ENCODE measurements around the gene LELP1.
"Not testable (repeated sequence)": the region's sequence is repeated elsewhere in the genome, so short reads cannot be mapped to it uniquely, and the experiment has no call there.

The LELP1 gene

DNA sequence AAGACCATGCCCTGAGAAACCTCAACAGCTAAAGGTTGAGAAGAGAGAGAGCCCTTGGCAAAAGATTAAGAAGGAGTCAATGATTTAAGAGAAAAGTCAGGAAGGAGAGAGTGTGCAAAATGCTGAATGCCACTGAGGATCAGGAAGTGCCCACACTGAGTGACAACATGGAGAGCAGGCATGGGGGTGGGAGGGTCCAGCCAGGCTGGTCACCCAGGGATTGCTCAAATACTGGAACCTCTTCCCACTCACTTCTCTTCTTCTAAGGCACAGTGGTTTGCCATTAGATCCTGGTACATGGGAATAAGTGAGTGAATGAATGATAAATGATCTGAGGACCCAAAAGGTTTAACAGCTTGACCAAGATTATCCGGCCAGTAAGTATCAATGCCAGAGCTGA is 25.3 kb downstream of the LELP1 start:
- no CpG with 5 or more reads among the region's 1 CpG for WGBS (ENCODE audit: insufficient coverage, insufficient read length)
- Histone ChIP-seq H3K36me3 (ENCODE audit: control insufficient read depth, insufficient read depth, low read length) (no peaks in the 10 kb centered on the region), H3K4me3 (ENCODE audit: low read length) (no peak overlapping the region), H3K9me3 (ENCODE audit: control insufficient read depth, insufficient read depth, low read length) (no peaks in the 10 kb centered on the region), H3K4me1 (ENCODE audit: control insufficient read depth, insufficient read depth, low read length) (no peaks in the 10 kb centered on the region), H3K27me3 (ENCODE audit: control insufficient read depth, insufficient read depth, low read length) (no peaks in the 10 kb centered on the region), H3K27ac (ENCODE audit: low read length) (no peak overlapping the region)
- DNase-seq (ENCODE audit: low read depth, low spot score): no peak

DNA sequence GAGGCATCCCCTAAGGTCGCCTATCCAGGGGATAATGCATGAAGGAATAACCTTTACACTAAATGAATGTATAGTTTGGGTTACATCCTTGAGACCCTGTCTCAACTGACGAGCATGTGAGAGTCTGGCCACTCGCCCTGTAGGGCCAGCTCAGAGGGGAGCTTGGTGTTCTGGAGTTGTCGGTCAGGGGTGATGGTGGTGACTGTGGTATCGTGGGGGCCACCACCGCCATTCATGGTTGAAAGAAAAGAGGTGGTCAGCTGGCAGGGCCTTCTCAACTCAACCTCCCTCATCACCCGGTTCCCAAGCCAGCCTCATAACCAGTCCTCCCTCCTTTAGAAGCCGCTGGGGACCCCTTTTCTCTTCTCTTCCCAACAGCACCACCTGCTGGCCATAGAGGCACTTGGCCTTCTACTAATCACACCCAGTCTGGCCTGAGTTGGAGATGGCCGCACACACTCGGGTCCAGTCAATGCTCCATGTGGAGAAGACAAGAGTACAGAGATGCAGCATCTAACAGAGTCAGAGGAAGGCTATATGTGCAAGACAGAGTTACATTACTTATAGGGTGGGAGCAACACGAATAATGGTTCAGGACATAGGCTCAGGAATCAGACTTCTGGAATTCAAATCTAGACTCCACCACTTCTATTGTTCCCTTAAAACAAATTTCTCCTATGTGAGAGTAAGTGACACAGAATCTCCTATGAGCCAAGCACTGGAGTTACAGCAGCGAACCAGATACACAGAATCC is 26.0 kb downstream of the LELP1 start:
- not testable (repeated sequence) for H3K9me3 ChIP-seq (ENCODE audit: control insufficient read depth, insufficient read depth, low read length); H3K27me3 ChIP-seq (ENCODE audit: control insufficient read depth, insufficient read depth, low read length); H3K4me1 ChIP-seq (ENCODE audit: control insufficient read depth, insufficient read depth, low read length); DNase-seq (ENCODE audit: low read depth, low spot score); H3K36me3 ChIP-seq (ENCODE audit: control insufficient read depth, insufficient read depth, low read length); H3K27ac ChIP-seq (ENCODE audit: low read length); H3K4me3 ChIP-seq (ENCODE audit: low read length)
- WGBS (ENCODE audit: insufficient coverage, insufficient read length): no CpG with 5 or more reads among the region's 12 CpGs

DNA sequence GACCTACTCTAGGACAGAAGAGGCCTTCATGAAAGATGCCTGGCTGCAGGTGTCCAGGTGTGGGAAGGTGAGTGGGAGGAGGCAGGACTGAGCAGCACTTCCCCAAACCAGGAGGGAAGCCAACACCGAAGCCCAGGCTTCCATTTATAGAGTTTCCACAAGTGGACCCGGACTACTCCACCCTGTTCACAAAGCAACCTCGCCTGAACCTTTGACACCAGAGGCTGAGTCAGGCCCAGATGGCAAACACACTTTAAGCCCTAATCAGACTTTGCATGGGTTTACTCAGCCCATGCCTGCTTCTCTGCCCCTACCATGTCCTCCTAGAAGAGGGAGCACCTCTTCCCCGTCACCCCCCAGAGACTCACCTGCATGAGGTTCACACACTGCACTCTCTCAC is 28.1 kb downstream of the LELP1 start:
- H3K4me1 ChIP-seq (ENCODE audit: control insufficient read depth, insufficient read depth, low read length): no peaks in the 10 kb centered on the region
- WGBS (ENCODE audit: insufficient coverage, insufficient read length): no CpG with 5 or more reads among the region's 4 CpGs
- H3K9me3 ChIP-seq (ENCODE audit: control insufficient read depth, insufficient read depth, low read length): no peaks in the 10 kb centered on the region
- no peak for DNase-seq (ENCODE audit: low read depth, low spot score)
- no peak overlapping the region for H3K27ac ChIP-seq (ENCODE audit: low read length)
- H3K27me3 ChIP-seq (ENCODE audit: control insufficient read depth, insufficient read depth, low read length): no peaks in the 10 kb centered on the region
- no peak overlapping the region for H3K4me3 ChIP-seq (ENCODE audit: low read length)
- H3K36me3 ChIP-seq (ENCODE audit: control insufficient read depth, insufficient read depth, low read length): no peaks in the 10 kb centered on the region

DNA sequence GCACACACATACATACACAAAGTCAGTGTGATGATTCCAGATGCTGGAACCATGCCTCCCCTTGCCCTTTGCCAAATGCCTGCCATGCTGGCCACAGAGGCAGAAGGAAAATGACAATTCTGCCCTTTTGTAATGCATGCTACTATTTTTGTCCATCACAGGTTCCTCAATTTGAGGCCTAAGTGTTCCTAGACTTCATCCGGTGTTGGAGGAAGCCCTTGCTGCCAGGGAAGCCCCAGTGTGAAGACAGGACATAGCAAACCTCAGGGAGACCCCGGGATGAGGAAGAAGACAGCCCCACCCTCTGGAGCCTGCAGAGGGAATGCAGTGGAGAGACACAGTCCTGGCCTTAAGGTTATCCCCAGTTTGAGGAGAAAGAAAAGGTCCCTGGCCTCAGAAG is 28.6 kb downstream of the LELP1 start:
- no CpG with 5 or more reads among the region's 2 CpGs for WGBS (ENCODE audit: insufficient coverage, insufficient read length)
- H3K27ac ChIP-seq (ENCODE audit: low read length): no peak overlapping the region
- H3K9me3 ChIP-seq (ENCODE audit: control insufficient read depth, insufficient read depth, low read length): no peaks in the 10 kb centered on the region
- DNase-seq (ENCODE audit: low read depth, low spot score): no peak
- no peaks in the 10 kb centered on the region for H3K27me3 ChIP-seq (ENCODE audit: control insufficient read depth, insufficient read depth, low read length)
- H3K4me3 ChIP-seq (ENCODE audit: low read length): no peak overlapping the region
- H3K4me1 ChIP-seq (ENCODE audit: control insufficient read depth, insufficient read depth, low read length): no peaks in the 10 kb centered on the region
- no peaks in the 10 kb centered on the region for H3K36me3 ChIP-seq (ENCODE audit: control insufficient read depth, insufficient read depth, low read length)

GRCh38 chr1:153232553-153232952 is 29.3 kb downstream of the LELP1 start:
- DNase-seq (ENCODE audit: low read depth, low spot score): no peak
- H3K27me3 ChIP-seq (ENCODE audit: control insufficient read depth, insufficient read depth, low read length): no peaks in the 10 kb centered on the region
- H3K27ac ChIP-seq (ENCODE audit: low read length): no peak overlapping the region
- no peak overlapping the region for H3K4me3 ChIP-seq (ENCODE audit: low read length)
- H3K9me3 ChIP-seq (ENCODE audit: control insufficient read depth, insufficient read depth, low read length): no peaks in the 10 kb centered on the region
- no peaks in the 10 kb centered on the region for H3K4me1 ChIP-seq (ENCODE audit: control insufficient read depth, insufficient read depth, low read length)
- no peaks in the 10 kb centered on the region for H3K36me3 ChIP-seq (ENCODE audit: control insufficient read depth, insufficient read depth, low read length)
- WGBS (ENCODE audit: insufficient coverage, insufficient read length): no CpG with 5 or more reads among the region's 3 CpGs

DNA sequence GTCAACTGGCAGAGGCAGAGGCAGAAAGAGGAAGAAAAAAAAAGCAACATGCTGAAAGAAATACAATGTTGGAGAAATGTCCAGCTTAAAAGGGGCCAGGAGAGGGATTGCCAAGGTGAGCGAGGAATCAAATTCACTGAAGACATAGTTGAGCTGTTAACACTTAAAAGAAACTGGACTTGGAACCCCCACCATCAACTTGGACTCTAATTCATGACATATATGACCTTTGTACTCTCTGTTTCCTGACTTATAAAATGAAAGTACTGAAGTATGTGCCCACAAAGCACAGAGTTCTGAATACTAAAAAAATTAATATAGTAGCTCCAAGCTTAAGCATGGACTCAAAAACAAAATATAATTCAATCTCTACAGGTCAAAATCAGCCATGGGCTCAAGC is 30.2 kb downstream of the LELP1 start:
- H3K9me3 ChIP-seq (ENCODE audit: control insufficient read depth, insufficient read depth, low read length): no peaks in the 10 kb centered on the region
- no peak overlapping the region for H3K4me3 ChIP-seq (ENCODE audit: low read length)
- no peaks in the 10 kb centered on the region for H3K36me3 ChIP-seq (ENCODE audit: control insufficient read depth, insufficient read depth, low read length)
- H3K4me1 ChIP-seq (ENCODE audit: control insufficient read depth, insufficient read depth, low read length): no peaks in the 10 kb centered on the region
- DNase-seq (ENCODE audit: low read depth, low spot score): no peak
- no peak overlapping the region for H3K27ac ChIP-seq (ENCODE audit: low read length)
- no CpG with 5 or more reads among the region's 1 CpG for WGBS (ENCODE audit: insufficient coverage, insufficient read length)
- no peaks in the 10 kb centered on the region for H3K27me3 ChIP-seq (ENCODE audit: control insufficient read depth, insufficient read depth, low read length)

DNA sequence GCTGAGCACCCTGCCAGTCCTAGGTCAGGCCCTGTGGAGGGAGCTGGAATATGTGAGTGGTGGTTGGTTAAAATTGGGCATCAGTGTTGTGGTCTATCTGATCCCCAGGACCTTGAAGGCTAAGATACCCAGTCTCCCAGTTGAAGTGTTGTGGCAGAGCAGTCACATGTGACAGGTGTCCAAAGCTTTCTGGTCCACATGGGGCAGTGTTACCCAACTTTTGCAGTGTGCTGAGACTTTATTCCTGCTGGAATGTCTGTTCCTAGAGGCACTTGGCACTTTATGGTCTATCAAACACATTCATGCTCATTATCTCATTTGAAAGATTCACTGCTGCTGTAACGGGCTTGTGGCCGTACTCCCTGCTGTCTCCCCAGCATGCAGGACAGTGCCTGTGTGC is 35.3 kb downstream of the LELP1 start:
- Histone ChIP-seq H3K27me3 (ENCODE audit: control insufficient read depth, insufficient read depth, low read length) (no peaks in the 10 kb centered on the region), H3K9me3 (ENCODE audit: control insufficient read depth, insufficient read depth, low read length) (no peaks in the 10 kb centered on the region), H3K4me1 (ENCODE audit: control insufficient read depth, insufficient read depth, low read length) (no peaks in the 10 kb centered on the region), H3K36me3 (ENCODE audit: control insufficient read depth, insufficient read depth, low read length) (no peaks in the 10 kb centered on the region), H3K27ac (ENCODE audit: low read length) (no peak overlapping the region), H3K4me3 (ENCODE audit: low read length) (no peak overlapping the region)
- DNase-seq (ENCODE audit: low read depth, low spot score): no peak
- no CpG with 5 or more reads among the region's 2 CpGs for WGBS (ENCODE audit: insufficient coverage, insufficient read length)

- Histone ChIP-seq H3K36me3 (ENCODE audit: control insufficient read depth, insufficient read depth, low read length) (no peaks in the 10 kb centered on the region), H3K4me3 (ENCODE audit: low read length) (no peak overlapping the region), H3K9me3 (ENCODE audit: control insufficient read depth, insufficient read depth, low read length) (no peaks in the 10 kb centered on the region), H3K27me3 (ENCODE audit: control insufficient read depth, insufficient read depth, low read length) (no peaks in the 10 kb centered on the region), H3K4me1 (ENCODE audit: control insufficient read depth, insufficient read depth, low read length) (no peaks in the 10 kb centered on the region), H3K27ac (ENCODE audit: low read length) (no peak overlapping the region)
- WGBS (ENCODE audit: insufficient coverage, insufficient read length): no CpG with 5 or more reads among the region's 1 CpG
- DNase-seq (ENCODE audit: low read depth, low spot score): no peak
Measured at GRCh38 chr1:153242160-153242559, 38.9 kb downstream of the LELP1 start.

DNA sequence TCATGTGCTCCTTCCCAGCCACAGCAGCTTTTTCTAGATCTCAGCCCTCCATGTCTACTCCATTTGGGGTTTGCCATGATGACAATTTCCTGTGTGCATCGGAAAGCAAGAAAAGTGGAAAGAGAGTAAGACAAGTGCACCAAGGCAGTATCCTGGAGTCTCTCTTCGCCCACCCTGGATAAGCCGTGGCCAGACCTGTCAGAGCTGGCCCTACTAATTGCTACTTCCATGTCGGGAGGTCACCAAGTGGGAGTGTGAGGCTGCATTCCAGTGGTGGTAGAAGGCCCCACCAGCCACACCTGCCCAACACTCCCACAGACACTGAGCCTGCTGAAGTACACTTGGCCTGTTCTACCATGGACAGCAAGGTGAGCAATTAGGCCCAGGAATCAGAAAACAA is 42.2 kb downstream of the LELP1 start:
- no CpG with 5 or more reads among the region's 4 CpGs for WGBS (ENCODE audit: insufficient coverage, insufficient read length)
- H3K27me3 ChIP-seq (ENCODE audit: control insufficient read depth, insufficient read depth, low read length): no peaks in the 10 kb centered on the region
- H3K4me3 ChIP-seq (ENCODE audit: low read length): no peak overlapping the region
- DNase-seq (ENCODE audit: low read depth, low spot score): no peak
- H3K9me3 ChIP-seq (ENCODE audit: control insufficient read depth, insufficient read depth, low read length): no peaks in the 10 kb centered on the region
- H3K27ac ChIP-seq (ENCODE audit: low read length): no peak overlapping the region
- H3K4me1 ChIP-seq (ENCODE audit: control insufficient read depth, insufficient read depth, low read length): no peaks in the 10 kb centered on the region
- H3K36me3 ChIP-seq (ENCODE audit: control insufficient read depth, insufficient read depth, low read length): no peaks in the 10 kb centered on the region

DNA sequence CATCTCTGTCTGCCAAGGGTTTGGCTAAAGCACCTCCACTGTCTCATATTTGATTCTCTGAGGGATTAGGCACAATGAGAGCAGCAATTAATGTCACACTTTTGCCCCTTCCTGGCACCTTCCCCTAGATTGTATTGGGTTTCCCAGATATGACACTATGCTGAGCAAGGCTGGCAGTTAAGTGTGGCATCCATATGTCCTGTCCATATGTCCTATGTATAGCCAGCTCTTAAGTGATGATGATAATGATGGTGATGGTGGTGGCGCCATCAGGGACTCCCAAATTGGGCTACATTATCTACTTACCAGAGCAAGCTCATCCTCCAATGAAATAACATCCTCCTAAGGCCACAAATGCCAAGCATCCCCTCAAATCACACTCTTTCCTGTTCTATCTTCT is 42.8 kb downstream of the LELP1 start:
- no peaks in the 10 kb centered on the region for H3K4me1 ChIP-seq (ENCODE audit: control insufficient read depth, insufficient read depth, low read length)
- no peak overlapping the region for H3K27ac ChIP-seq (ENCODE audit: low read length)
- H3K4me3 ChIP-seq (ENCODE audit: low read length): no peak overlapping the region
- no peaks in the 10 kb centered on the region for H3K27me3 ChIP-seq (ENCODE audit: control insufficient read depth, insufficient read depth, low read length)
- no CpG with 5 or more reads among the region's 1 CpG for WGBS (ENCODE audit: insufficient coverage, insufficient read length)
- no peaks in the 10 kb centered on the region for H3K9me3 ChIP-seq (ENCODE audit: control insufficient read depth, insufficient read depth, low read length)
- DNase-seq (ENCODE audit: low read depth, low spot score): no peak
- no peaks in the 10 kb centered on the region for H3K36me3 ChIP-seq (ENCODE audit: control insufficient read depth, insufficient read depth, low read length)

GRCh38 chr1:153246825-153247224 is 43.6 kb downstream of the LELP1 start:
- DNase-seq (ENCODE audit: low read depth, low spot score): no peak
- Histone ChIP-seq H3K4me1 (ENCODE audit: control insufficient read depth, insufficient read depth, low read length) (no peaks in the 10 kb centered on the region), H3K4me3 (ENCODE audit: low read length) (no peak overlapping the region), H3K9me3 (ENCODE audit: control insufficient read depth, insufficient read depth, low read length) (no peaks in the 10 kb centered on the region), H3K27me3 (ENCODE audit: control insufficient read depth, insufficient read depth, low read length) (no peaks in the 10 kb centered on the region), H3K27ac (ENCODE audit: low read length) (no peak overlapping the region), H3K36me3 (ENCODE audit: control insufficient read depth, insufficient read depth, low read length) (no peaks in the 10 kb centered on the region)
- no CpG with 5 or more reads among the region's 2 CpGs for WGBS (ENCODE audit: insufficient coverage, insufficient read length)
